OCI-LY7 (cell line): ENCODE results near the gene PLEKHH1. TPM values are rescaled to one million over a fixed set of nuclear protein-coding genes. Genes with fewer than 3 reads are reported as not detected.

Experiments
- BruUV-seq: library from RNA; stranded (reverse); fragments of 400-500 nt; replicated peaks from 2 replicates; lab custom pipeline; 2021; lab: Mats Ljungman, UMichigan
- CTCF ChIA-PET: fragments of 300-600 bp; sonication (Branson Sonifier 250); formaldehyde crosslinking; loops from one replicate; lab custom pipeline; 2022; ENCODE audit warnings: antibody characterized with exemption; ENCODE audit not compliant: unreplicated experiment; lab: Charles Lee
- POLR2A ChIA-PET: fragments of 300-600 bp; sonication (Branson Sonifier 250); formaldehyde crosslinking; loops from one replicate; lab custom pipeline; 2022; ENCODE audit warnings: antibody characterized with exemption; lab: Charles Lee
- DNase-seq: peaks from one replicate; pipeline ENCODE4 v3.0.0-alpha.2; 2015; ENCODE audit warnings: low spot score
- H2AFZ ChIP-seq: fragments of 200-600 bp; sonication (generic), shearing (Covaris generic); 2 replicates; pipeline ENCODE4 v1.6.1; 2014; ENCODE audit warnings: mild to moderate bottlenecking, antibody characterized with exemption, low read length, moderate library complexity
- H3K27ac ChIP-seq: fragments of 200-600 bp; sonication (generic); 2 replicates; pipeline ENCODE4 v1.5.1; 2014; ENCODE audit warnings: mixed run types, low read depth, mild to moderate bottlenecking, moderate library complexity, low read length, inconsistent platforms; ENCODE audit not compliant: poor library complexity, severe bottlenecking
- H3K36me3 ChIP-seq: fragments of 200-600 bp; sonication (generic); 2 replicates; pipeline ENCODE4 v1.6.1; 2014; ENCODE audit warnings: mild to moderate bottlenecking, antibody characterized with exemption, low read length, moderate library complexity, mixed read lengths; ENCODE audit not compliant: insufficient read depth
- H3K4me1 ChIP-seq: fragments of 200-600 bp; sonication (generic); 2 replicates; pipeline ENCODE4 v1.5.1; 2014; ENCODE audit warnings: mild to moderate bottlenecking, low read length; ENCODE audit not compliant: insufficient read depth, poor library complexity, severe bottlenecking
- H3K4me2 ChIP-seq: fragments of 200-600 bp; sonication (generic); 2 replicates; pipeline ENCODE4 v1.6.1; 2014; ENCODE audit warnings: mild to moderate bottlenecking, low read length
- H3K4me3 ChIP-seq: fragments of 200-600 bp; sonication (generic); 2 replicates; pipeline ENCODE4 v1.5.1; 2014; ENCODE audit warnings: mild to moderate bottlenecking, low read depth, low read length; ENCODE audit not compliant: poor library complexity, severe bottlenecking
- H3K79me2 ChIP-seq: fragments of 200-600 bp; sonication (generic); 2 replicates; pipeline ENCODE4 v1.6.1; 2016; ENCODE audit warnings: low read depth, mild to moderate bottlenecking, low read length, moderate library complexity, mixed read lengths; ENCODE audit not compliant: insufficient read depth
- H3K9me2 ChIP-seq: fragments of 200-600 bp; sonication (generic); 2 replicates; pipeline ENCODE4 v1.6.1; 2016; ENCODE audit warnings: mild to moderate bottlenecking, low read length, mixed read lengths; ENCODE audit not compliant: insufficient read depth
- H3K9me3 ChIP-seq: fragments of 200-600 bp; sonication (generic); 2 replicates; pipeline ENCODE4 v1.6.1; 2014; ENCODE audit warnings: mild to moderate bottlenecking, mixed run types, low read length, mixed read lengths
- H4K20me1 ChIP-seq: fragments of 200-600 bp; sonication (generic); 2 replicates; pipeline ENCODE4 v1.6.1; 2014; ENCODE audit warnings: mild to moderate bottlenecking, antibody characterized with exemption, low read length, moderate library complexity, mixed read lengths; ENCODE audit not compliant: insufficient read depth
- EZH2phosphoT487 ChIP-seq: fragments of 200-600 bp; sonication (generic); IDR thresholded peaks from 2 replicates; pipeline ENCODE4 v1.6.1; 2018; ENCODE audit warnings: low read depth, borderline replicate concordance, mild to moderate bottlenecking, mixed run types, antibody characterized with exemption, low read length, moderate library complexity, mixed read lengths
- intact Hi-C: fragments of 100-400 bp; cut with micrococcal nuclease; formaldehyde crosslinking; loops from one replicate; pipeline ENCODE4 v1.10.0; 2022; ENCODE audit not compliant: unreplicated experiment
- total RNA-seq, 2 experiments: library from RNA; depleted of rRNA in 1 of 2; stranded (reverse); fragments of >200 nt in 1 of 2; shearing (Covaris generic) in 1 of 2; gene quantifications; 2 replicates each; pipeline ENCODE4 v1.2.3, GENCODE V29; 2014 to 2022
- TF ChIP-seq, protein P1 (sequence below): fragments of 200-600 bp; sonication (generic); conservative IDR thresholded peaks from 2 replicates; pipeline ENCODE4 v1.5.1; 2014; ENCODE audit warnings: mild to moderate bottlenecking, antibody characterized with exemption, low read length, moderate library complexity, mixed read lengths

The PLEKHH1 gene
- total RNA-seq, 2 experiments from 2014 or later = not detected

DNA sequence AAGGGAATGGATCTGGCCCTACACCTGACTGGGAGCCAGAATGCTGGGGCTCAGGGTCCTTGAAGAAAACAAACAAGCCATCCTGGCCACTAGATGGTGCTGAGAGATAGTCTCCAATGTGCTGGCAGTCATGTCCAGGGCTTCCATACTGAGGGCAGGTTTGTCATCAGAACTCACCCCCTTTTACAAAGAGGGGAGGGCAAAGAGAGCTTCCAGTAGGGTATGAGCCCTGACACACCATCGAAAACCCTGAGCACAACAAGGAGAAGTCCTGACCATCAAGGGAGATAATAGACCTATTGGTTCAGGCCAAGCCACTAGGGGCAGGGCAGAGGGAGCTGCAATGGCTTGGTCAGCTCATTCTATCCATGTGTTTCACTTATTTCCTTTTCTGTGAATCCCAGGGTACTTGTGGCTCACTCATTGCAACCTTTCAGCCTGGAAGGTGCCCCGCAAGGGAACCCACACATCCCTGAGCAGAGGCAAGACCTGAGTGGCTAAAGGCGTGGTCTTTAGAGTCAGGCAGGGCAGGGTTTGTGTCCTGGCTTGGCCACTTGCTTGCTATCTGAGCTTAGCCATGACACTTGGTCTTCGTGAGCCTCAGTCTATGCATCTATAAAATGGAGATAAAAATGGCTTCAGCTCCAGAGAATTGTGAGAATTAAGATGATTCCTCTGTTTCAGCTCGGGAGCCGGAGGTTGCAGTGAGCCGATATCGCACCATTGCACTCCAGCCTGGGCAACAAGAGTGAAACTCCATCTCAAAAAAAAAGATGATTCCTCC, 6.2 kb upstream of the PLEKHH1 start:
- no peak for TF ChIP-seq EZH2phosphoT487
- TF ChIP-seq, protein P1, sequence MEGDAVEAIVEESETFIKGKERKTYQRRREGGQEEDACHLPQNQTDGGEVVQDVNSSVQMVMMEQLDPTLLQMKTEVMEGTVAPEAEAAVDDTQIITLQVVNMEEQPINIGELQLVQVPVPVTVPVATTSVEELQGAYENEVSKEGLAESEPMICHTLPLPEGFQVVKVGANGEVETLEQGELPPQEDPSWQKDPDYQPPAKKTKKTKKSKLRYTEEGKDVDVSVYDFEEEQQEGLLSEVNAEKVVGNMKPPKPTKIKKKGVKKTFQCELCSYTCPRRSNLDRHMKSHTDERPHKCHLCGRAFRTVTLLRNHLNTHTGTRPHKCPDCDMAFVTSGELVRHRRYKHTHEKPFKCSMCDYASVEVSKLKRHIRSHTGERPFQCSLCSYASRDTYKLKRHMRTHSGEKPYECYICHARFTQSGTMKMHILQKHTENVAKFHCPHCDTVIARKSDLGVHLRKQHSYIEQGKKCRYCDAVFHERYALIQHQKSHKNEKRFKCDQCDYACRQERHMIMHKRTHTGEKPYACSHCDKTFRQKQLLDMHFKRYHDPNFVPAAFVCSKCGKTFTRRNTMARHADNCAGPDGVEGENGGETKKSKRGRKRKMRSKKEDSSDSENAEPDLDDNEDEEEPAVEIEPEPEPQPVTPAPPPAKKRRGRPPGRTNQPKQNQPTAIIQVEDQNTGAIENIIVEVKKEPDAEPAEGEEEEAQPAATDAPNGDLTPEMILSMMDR = peak; percentile 95
- no peaks in the 10 kb centered on the region for H3K4me1 ChIP-seq
- H2AFZ ChIP-seq = no peak overlapping the region
- intact Hi-C loops = loop anchor here (1.0 to 10.0 kb wide), 3 partner anchors 44 to 178 kb away; partner anchors contain the start of gene RDH12
- no peaks in the 10 kb centered on the region for H3K36me3 ChIP-seq
- BruUV-seq = no TSS peak
- no peak overlapping the region for H3K4me3 ChIP-seq
- no peak overlapping the region for H3K27ac ChIP-seq
- no peak overlapping the region for H3K4me2 ChIP-seq
- no peaks in the 10 kb centered on the region for H3K9me2 ChIP-seq
- no peaks in the 10 kb centered on the region; the same call in 1 of the 2 replicates for H4K20me1 ChIP-seq
- H3K79me2 ChIP-seq = no peaks in the 10 kb centered on the region
- POLR2A ChIA-PET = interaction anchor here (0.5 to 1.5 kb wide), 3 partner anchors 14 to 62 kb away, joined by 3 to 6 read pairs (median 5); no protein-coding TSS in a partner anchor
- CTCF ChIA-PET = interaction anchor here (0.7 to 1.4 kb wide), 6 partner anchors 9 to 178 kb away, joined by 3 to 7 read pairs (median 4); no protein-coding TSS in a partner anchor
- peak; percentile 53 for DNase-seq
- no peaks in the 10 kb centered on the region for H3K9me3 ChIP-seq

DNA sequence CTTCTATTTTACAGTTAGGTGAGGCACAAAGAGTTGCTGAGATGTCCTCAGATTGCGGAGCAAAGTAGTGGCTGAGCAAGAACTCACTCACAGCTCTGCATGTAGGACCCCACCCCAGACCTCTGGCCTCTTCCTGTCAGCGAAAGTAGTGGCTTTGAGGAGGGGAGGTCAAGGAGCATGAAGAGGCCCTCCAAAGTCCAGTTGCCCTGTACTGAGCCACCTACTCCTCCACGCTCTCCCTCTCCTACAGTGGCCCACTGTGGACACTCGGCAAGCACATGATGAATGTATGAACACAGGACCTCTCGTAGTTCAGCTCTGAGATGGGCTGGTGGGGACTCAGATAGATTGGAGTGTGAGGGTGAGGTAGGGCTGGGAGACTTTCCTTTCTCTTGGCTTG, 5.3 kb upstream of the PLEKHH1 start:
- no TSS peak for BruUV-seq
- Histone ChIP-seq H3K27ac (no peak overlapping the region), H3K4me3 (no peak overlapping the region), H3K4me1 (no peaks in the 10 kb centered on the region), H3K9me2 (no peaks in the 10 kb centered on the region), H3K79me2 (no peaks in the 10 kb centered on the region), H4K20me1 (no peaks in the 10 kb centered on the region; the same call in 1 of the 2 replicates), H3K4me2 (no peak overlapping the region), H3K36me3 (no peaks in the 10 kb centered on the region), H2AFZ (no peak overlapping the region), H3K9me3 (no peaks in the 10 kb centered on the region)
- CTCF ChIA-PET = interaction anchor here (0.8 to 1.1 kb wide), 2 partner anchors 11 to 144 kb away, joined by 3 read pairs; no protein-coding TSS in a partner anchor
- intact Hi-C loops = loop anchor here (2.0 to 10.0 kb wide), 2 partner anchors 43 to 177 kb away; partner anchors contain the start of gene RDH12
- TF ChIP-seq, protein P1 = no peak
- no peak for TF ChIP-seq EZH2phosphoT487
- POLR2A ChIA-PET = interaction anchor here (0.6 kb wide), 1 partner anchor 58 kb away, joined by 3 read pairs; no protein-coding TSS in a partner anchor
- DNase-seq = no peak
